ENCODE results near the gene MXI1.

Gene MXI1

DNA sequence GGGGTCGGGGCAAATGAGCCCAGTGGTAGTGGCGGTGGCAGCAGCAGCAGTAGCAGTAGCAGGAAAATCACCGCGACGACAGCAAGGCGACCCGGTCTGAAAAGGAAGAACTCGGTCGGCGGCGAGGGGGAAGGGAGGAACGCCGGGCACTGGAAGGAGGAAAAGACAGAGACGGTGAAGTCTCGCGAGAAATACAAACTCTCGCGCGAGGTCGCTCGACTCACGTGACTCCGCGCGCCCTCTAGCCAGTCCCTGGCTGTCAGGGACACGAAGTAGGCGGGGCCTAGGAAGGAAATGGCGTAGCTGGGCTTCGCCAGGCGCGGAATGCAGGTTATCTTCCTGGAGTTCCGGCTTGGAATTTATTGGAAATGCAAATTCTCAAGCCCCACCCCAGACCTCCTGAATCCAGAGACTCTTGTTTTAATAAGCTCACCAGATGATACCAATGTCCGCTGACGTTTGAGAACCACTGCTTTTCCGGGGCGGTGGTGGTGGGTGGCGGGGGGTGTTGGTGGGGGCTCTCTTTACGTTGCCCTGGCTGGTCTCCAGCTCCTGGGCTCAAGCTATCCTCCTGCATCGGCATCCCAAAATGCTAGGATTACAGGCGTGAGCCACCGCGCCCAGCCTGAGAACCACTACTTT, 97.5 kb downstream of the MXI1 start, which contains the start of gene SMNDC1:
Gene SMNDC1 (minus strand): TSS at position 141 of the 642 bp plus-strand sequence. CDS start 1,333 bp downstream, outside the sequence.
- H3K4me3 ChIP-seq (ENCODE audit: low read depth in 1 of 5, low read length in 5 of 5), result peak within 1 kb of the TSS; percentile 81 to 94 (median 91)
- no peaks in the 10 kb centered on the region for H3K9me3 ChIP-seq (ENCODE audit: control insufficient read depth in 5 of 5, low read length in 5 of 5)
- peak within 1 kb of the TSS; percentile 39 to 97 (median 95) for H3K9ac ChIP-seq (ENCODE audit: low read length in 5 of 5)
- peaks cover 0 to 41% (median 37%) of the 10 kb centered on the region in 5 donors for H3K4me1 ChIP-seq (ENCODE audit: control insufficient read depth in 5 of 5, insufficient read depth in 5 of 5, low read length in 5 of 5)
- H3K27ac ChIP-seq (ENCODE audit: low read depth, low read length), result peak within 1 kb of the TSS; percentile 89
- peaks cover 6 to 22% (median 17%) of the 10 kb centered on the region in 5 donors for H3K36me3 ChIP-seq (ENCODE audit: control insufficient read depth in 5 of 5, insufficient read depth in 5 of 5, low read length in 5 of 5)
- peaks cover 0 to 2% (median 0%) of the 10 kb centered on the region in 5 donors for H3K27me3 ChIP-seq (ENCODE audit: control insufficient read depth in 5 of 5, insufficient read depth in 4 of 5, low read length in 5 of 5)

DNA sequence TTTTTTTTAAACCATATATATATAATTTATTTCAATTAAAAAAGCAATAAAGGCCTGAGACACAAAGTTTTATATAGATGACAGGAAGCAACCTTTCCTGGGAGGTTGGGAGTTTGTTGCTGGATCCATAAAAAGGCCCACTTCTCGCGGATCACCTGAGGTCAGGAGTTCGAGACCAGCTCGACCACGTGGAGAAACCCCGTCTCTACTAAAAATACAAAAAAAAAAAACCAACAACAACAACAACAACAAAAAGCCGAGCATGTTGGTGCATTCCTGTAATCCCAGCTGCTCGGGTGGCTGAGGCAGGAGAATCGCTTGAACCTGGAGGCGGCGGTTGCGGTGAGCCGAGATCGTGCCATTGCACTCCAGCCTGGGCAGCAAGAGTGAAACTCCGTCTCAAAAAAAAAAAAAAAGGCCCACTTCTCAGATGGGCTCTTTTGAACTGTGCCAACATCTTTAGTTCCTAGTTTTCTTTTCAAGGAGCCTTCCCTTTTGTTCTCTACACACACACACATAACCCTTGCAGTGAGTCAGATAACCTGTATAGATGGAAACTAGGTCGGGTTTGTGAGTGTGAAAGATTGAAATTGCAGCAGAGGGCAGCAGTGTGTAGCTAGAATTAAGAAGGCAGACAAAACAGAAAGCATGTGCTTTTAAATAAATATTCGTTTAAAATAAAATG, 98.5 kb downstream of the MXI1 start:
- Histone ChIP-seq H3K9me3 (ENCODE audit: control insufficient read depth in 5 of 5, low read length in 5 of 5) (no peaks in the 10 kb centered on the region), H3K4me3 (ENCODE audit: low read depth in 1 of 5, low read length in 5 of 5) (peak overlapping the region in 2 of 5 donors; percentile 18 to 81), H3K36me3 (ENCODE audit: control insufficient read depth in 5 of 5, insufficient read depth in 5 of 5, low read length in 5 of 5) (peaks cover 6 to 15% (median 11%) of the 10 kb centered on the region in 5 donors), H3K9ac (ENCODE audit: low read length in 5 of 5) (peak overlapping the region in 3 of 5 donors; percentile 12 to 95 (median 71)), H3K27me3 (ENCODE audit: control insufficient read depth in 5 of 5, insufficient read depth in 4 of 5, low read length in 5 of 5) (peaks cover 0 to 4% (median 0%) of the 10 kb centered on the region in 5 donors), H3K27ac (ENCODE audit: low read depth, low read length) (peak overlapping the region; percentile 89), H3K4me1 (ENCODE audit: control insufficient read depth in 5 of 5, insufficient read depth in 5 of 5, low read length in 5 of 5) (peaks cover 0 to 31% (median 31%) of the 10 kb centered on the region in 5 donors)

DNA sequence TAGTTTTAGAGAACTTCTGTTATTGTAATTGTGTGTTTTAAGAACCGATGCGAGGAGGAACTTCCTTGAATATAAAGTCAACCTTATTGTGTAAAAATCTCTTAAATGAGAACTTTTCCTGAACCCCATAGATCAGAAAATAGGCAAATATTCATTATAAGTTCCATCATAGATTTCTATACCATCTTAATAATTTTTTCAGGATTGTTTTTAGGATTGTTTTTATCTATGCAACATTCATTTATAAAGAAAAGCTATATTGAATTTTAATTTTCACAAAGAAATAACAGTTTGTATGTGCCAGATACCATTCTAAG, 99.0 kb downstream of the MXI1 start:
- Histone ChIP-seq H3K4me3 (ENCODE audit: low read depth in 1 of 5, low read length in 5 of 5) (no peak overlapping the region), H3K27me3 (ENCODE audit: control insufficient read depth in 5 of 5, insufficient read depth in 4 of 5, low read length in 5 of 5) (peaks cover 0 to 4% (median 0%) of the 10 kb centered on the region in 5 donors), H3K9ac (ENCODE audit: low read length in 5 of 5) (no peak overlapping the region), H3K27ac (ENCODE audit: low read depth, low read length) (no peak overlapping the region), H3K36me3 (ENCODE audit: control insufficient read depth in 5 of 5, insufficient read depth in 5 of 5, low read length in 5 of 5) (peaks cover 1 to 14% (median 8%) of the 10 kb centered on the region in 5 donors), H3K4me1 (ENCODE audit: control insufficient read depth in 5 of 5, insufficient read depth in 5 of 5, low read length in 5 of 5) (peaks cover 0 to 35% (median 26%) of the 10 kb centered on the region in 5 donors), H3K9me3 (ENCODE audit: control insufficient read depth in 5 of 5, low read length in 5 of 5) (no peaks in the 10 kb centered on the region)

DNA sequence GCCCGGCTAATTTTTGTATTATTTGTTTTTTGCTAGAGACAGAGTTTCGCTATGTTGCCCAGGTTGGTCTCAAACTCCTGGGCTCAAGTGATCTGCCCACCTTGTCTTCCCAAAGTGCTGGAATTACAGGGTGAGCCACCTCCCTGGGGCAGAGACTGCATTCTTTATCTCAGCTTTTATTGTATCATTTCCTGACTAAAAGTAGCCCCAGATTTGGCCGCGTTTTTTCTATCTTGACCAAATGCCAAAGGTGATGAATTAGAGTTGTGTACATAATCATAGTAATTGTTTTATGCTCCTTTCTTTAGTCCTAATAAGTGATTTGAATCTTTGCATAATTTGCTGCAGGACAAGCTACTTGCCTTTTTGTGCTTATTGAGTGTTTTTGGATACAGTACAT, 100.4 kb downstream of the MXI1 start:
- no peak overlapping the region for H3K9ac ChIP-seq (ENCODE audit: low read length in 5 of 5)
- H3K27ac ChIP-seq (ENCODE audit: low read depth, low read length), result no peak overlapping the region
- peaks cover 0 to 4% (median 0%) of the 10 kb centered on the region in 5 donors for H3K27me3 ChIP-seq (ENCODE audit: control insufficient read depth in 5 of 5, insufficient read depth in 4 of 5, low read length in 5 of 5)
- peaks cover 0 to 31% (median 18%) of the 10 kb centered on the region in 5 donors for H3K4me1 ChIP-seq (ENCODE audit: control insufficient read depth in 5 of 5, insufficient read depth in 5 of 5, low read length in 5 of 5)
- H3K36me3 ChIP-seq (ENCODE audit: control insufficient read depth in 5 of 5, insufficient read depth in 5 of 5, low read length in 5 of 5), result peaks cover 0 to 1% (median 0%) of the 10 kb centered on the region in 5 donors
- H3K4me3 ChIP-seq (ENCODE audit: low read depth in 1 of 5, low read length in 5 of 5), result no peak overlapping the region
- H3K9me3 ChIP-seq (ENCODE audit: control insufficient read depth in 5 of 5, low read length in 5 of 5), result no peaks in the 10 kb centered on the region

DNA sequence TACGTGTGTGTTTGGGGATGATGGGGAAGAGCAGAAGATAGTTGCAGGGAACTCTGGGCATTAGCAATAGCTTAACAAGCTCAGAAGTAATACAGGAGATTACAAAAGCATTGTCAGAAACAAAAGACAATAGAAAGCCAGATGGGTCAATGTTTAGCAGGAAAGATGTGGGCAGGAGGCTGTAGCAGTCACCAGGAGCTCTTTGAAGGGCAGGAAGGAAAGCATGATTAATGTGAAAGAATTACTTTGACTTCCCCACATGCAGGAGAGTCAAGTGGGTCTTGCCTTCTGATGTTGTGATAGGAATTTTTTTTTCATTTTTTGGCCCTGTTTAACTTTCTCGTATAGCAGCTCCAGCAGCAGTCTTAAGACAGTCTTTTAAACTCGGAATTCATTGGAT, 103.3 kb downstream of the MXI1 start:
- H3K9ac ChIP-seq (ENCODE audit: low read length in 5 of 5), result peak overlapping the region in 1 of 5 donors; percentile 8
- peak overlapping the region; percentile 17 for H3K27ac ChIP-seq (ENCODE audit: low read depth, low read length)
- no peaks in the 10 kb centered on the region for H3K36me3 ChIP-seq (ENCODE audit: control insufficient read depth in 5 of 5, insufficient read depth in 5 of 5, low read length in 5 of 5)
- no peaks in the 10 kb centered on the region for H3K9me3 ChIP-seq (ENCODE audit: control insufficient read depth in 5 of 5, low read length in 5 of 5)
- no peak overlapping the region for H3K4me3 ChIP-seq (ENCODE audit: low read depth in 1 of 5, low read length in 5 of 5)
- H3K4me1 ChIP-seq (ENCODE audit: control insufficient read depth in 5 of 5, insufficient read depth in 5 of 5, low read length in 5 of 5), result peaks cover 0 to 18% (median 0%) of the 10 kb centered on the region in 5 donors
- H3K27me3 ChIP-seq (ENCODE audit: control insufficient read depth in 5 of 5, insufficient read depth in 4 of 5, low read length in 5 of 5), result peaks cover 0 to 4% (median 2%) of the 10 kb centered on the region in 5 donors

DNA sequence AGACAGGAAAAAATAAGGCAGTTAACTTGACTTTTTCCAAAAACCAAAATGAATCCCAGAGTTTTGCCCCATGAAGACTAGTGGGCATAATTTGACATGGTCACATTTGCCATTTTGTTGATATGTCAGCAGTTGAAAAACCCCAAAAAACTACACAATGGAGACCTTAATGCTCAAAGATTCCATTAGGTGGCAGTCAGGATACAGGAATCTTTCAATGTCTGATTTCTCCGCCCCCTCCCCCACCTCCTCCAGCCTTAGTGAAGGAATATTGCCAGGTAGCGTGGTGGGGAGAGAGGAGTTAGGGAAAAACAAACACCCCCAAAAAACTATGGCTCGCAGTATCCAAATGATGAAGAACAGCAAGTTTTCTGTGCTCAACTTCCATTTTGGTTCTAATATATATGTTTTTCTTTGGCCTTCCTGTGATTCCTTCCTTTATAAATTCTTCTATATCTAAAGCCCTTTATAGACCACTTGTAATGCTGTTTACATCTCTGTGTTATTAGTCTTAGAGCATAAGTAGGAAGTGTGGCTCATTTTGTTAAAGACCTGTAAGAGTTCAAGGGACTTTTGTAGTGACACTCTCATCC, 104.0 kb downstream of the MXI1 start:
- Histone ChIP-seq H3K4me1 (ENCODE audit: control insufficient read depth in 5 of 5, insufficient read depth in 5 of 5, low read length in 5 of 5) (peaks cover 0 to 14% (median 0%) of the 10 kb centered on the region in 5 donors), H3K4me3 (ENCODE audit: low read depth in 1 of 5, low read length in 5 of 5) (no peak overlapping the region), H3K9me3 (ENCODE audit: control insufficient read depth in 5 of 5, low read length in 5 of 5) (no peaks in the 10 kb centered on the region), H3K27me3 (ENCODE audit: control insufficient read depth in 5 of 5, insufficient read depth in 4 of 5, low read length in 5 of 5) (peaks cover 0 to 4% (median 2%) of the 10 kb centered on the region in 5 donors), H3K9ac (ENCODE audit: low read length in 5 of 5) (no peak overlapping the region), H3K36me3 (ENCODE audit: control insufficient read depth in 5 of 5, insufficient read depth in 5 of 5, low read length in 5 of 5) (no peaks in the 10 kb centered on the region), H3K27ac (ENCODE audit: low read depth, low read length) (peak overlapping the region; percentile 17)

DNA sequence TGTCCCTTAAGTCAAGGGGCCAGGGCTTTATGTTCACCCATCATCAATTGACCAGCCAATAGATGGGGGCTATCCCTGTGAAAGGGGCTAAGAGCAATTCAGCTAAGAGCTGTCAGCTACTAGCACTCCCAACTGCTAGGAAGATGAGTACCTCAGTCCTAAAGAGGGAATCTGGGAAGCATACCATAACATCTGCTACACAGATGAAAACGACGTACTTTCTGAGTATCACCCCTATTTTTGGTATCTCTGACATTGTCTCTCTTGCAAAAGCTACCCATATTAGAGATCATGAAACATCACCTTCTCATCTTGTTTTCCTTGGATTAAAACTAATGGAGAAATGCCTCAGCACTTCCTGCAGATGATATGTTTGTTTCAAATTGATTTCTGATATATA, 104.8 kb downstream of the MXI1 start:
- no peaks in the 10 kb centered on the region for H3K36me3 ChIP-seq (ENCODE audit: control insufficient read depth in 5 of 5, insufficient read depth in 5 of 5, low read length in 5 of 5)
- H3K9ac ChIP-seq (ENCODE audit: low read length in 5 of 5), result no peak overlapping the region
- H3K4me3 ChIP-seq (ENCODE audit: low read depth in 1 of 5, low read length in 5 of 5), result no peak overlapping the region
- H3K4me1 ChIP-seq (ENCODE audit: control insufficient read depth in 5 of 5, insufficient read depth in 5 of 5, low read length in 5 of 5), result peaks cover 0 to 14% (median 0%) of the 10 kb centered on the region in 5 donors
- H3K9me3 ChIP-seq (ENCODE audit: control insufficient read depth in 5 of 5, low read length in 5 of 5), result no peaks in the 10 kb centered on the region
- peaks cover 0 to 4% (median 2%) of the 10 kb centered on the region in 5 donors for H3K27me3 ChIP-seq (ENCODE audit: control insufficient read depth in 5 of 5, insufficient read depth in 4 of 5, low read length in 5 of 5)
- no peak overlapping the region for H3K27ac ChIP-seq (ENCODE audit: low read depth, low read length)

DNA sequence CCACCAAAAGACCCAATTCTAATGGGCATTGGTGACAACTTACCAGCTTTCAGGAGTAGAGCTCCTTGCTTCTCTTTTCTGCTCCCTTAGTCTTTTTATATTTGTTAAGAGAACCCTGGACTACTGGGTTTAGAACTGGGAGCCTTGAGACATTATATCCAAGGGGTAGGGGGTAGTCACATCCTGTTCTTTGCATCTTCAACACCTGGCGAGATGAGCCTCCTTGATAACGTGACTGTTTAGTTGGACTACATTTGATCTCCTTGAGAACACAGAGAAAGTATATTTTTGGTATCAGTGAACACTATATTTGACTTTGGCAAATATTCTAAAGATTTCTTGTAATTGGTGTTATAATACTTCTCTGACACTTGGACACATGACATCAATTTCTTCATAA, 106.3 kb downstream of the MXI1 start:
- Histone ChIP-seq H3K4me1 (ENCODE audit: control insufficient read depth in 5 of 5, insufficient read depth in 5 of 5, low read length in 5 of 5) (peaks cover 0 to 10% (median 0%) of the 10 kb centered on the region in 5 donors), H3K27ac (ENCODE audit: low read depth, low read length) (no peak overlapping the region), H3K27me3 (ENCODE audit: control insufficient read depth in 5 of 5, insufficient read depth in 4 of 5, low read length in 5 of 5) (peaks cover 0 to 8% (median 2%) of the 10 kb centered on the region in 5 donors), H3K36me3 (ENCODE audit: control insufficient read depth in 5 of 5, insufficient read depth in 5 of 5, low read length in 5 of 5) (no peaks in the 10 kb centered on the region), H3K9ac (ENCODE audit: low read length in 5 of 5) (no peak overlapping the region), H3K4me3 (ENCODE audit: low read depth in 1 of 5, low read length in 5 of 5) (no peak overlapping the region), H3K9me3 (ENCODE audit: control insufficient read depth in 5 of 5, low read length in 5 of 5) (no peaks in the 10 kb centered on the region)

DNA sequence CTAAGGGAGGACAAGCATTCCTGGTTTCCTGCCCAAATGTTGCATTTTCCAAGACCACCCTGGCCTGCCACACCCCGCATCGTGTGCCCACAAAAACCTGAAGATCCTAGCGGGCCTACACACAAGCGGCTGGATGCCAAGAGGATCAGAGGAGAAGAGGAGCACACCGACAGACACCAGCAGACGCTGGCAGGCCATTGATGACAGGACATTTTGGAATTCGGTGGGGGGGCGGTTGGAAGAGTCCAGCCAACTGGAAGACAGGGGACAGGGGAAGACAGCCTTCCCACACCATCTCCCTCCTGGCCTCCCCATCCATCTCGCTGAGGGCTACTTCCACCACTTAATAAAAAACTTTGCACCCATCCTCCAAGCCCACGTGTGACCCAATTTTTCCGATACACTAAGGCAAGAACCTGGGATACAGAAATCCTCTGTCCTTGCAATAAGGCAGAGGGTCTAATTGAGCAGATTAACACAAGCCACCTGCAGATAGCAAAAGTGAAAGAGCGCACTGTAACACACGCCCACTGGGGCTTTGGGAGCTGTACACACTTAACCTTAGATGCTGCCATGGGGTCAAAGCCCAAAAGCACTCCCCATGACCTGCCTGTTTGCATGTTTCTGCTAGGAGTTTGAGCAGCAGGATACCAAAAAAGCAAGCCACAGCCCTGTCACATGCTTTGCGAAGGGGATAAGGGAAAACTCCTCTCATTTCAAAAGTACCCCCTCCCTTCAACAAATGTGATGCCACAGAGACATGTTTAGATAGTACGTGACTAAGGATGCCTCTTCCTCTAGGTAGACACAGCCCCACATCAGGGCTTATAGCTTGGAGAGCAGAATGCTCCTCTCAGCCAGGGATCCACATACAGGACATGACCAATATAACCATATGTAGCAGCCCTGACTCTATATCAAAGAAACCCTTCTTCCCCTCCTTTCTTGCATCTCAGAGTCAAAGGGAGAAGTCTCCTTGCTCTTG, 110.8 kb downstream of the MXI1 start:
- no peak overlapping the region for H3K4me3 ChIP-seq (ENCODE audit: low read depth in 1 of 5, low read length in 5 of 5)
- H3K9ac ChIP-seq (ENCODE audit: low read length in 5 of 5), result no peak overlapping the region
- no peaks in the 10 kb centered on the region for H3K36me3 ChIP-seq (ENCODE audit: control insufficient read depth in 5 of 5, insufficient read depth in 5 of 5, low read length in 5 of 5)
- H3K27ac ChIP-seq (ENCODE audit: low read depth, low read length), result no peak overlapping the region
- H3K9me3 ChIP-seq (ENCODE audit: control insufficient read depth in 5 of 5, low read length in 5 of 5), result peaks cover 0 to 15% (median 7%) of the 10 kb centered on the region in 5 donors
- no peaks in the 10 kb centered on the region for H3K4me1 ChIP-seq (ENCODE audit: control insufficient read depth in 5 of 5, insufficient read depth in 5 of 5, low read length in 5 of 5)
- H3K27me3 ChIP-seq (ENCODE audit: control insufficient read depth in 5 of 5, insufficient read depth in 4 of 5, low read length in 5 of 5), result peaks cover 0 to 4% (median 0%) of the 10 kb centered on the region in 5 donors
